HG02588 (cell line): Measurements from ENCODE around the gene ADAMTS2.

Experiments
- ATAC-seq: cut with Tn5 transposase; IDR thresholded peaks from one replicate; pipeline ENCODE4 v1.9.1; 2021; ENCODE audit warnings: mild to moderate bottlenecking, moderate library complexity; ENCODE audit not compliant: unreplicated experiment

ADAMTS2 gene

DNA sequence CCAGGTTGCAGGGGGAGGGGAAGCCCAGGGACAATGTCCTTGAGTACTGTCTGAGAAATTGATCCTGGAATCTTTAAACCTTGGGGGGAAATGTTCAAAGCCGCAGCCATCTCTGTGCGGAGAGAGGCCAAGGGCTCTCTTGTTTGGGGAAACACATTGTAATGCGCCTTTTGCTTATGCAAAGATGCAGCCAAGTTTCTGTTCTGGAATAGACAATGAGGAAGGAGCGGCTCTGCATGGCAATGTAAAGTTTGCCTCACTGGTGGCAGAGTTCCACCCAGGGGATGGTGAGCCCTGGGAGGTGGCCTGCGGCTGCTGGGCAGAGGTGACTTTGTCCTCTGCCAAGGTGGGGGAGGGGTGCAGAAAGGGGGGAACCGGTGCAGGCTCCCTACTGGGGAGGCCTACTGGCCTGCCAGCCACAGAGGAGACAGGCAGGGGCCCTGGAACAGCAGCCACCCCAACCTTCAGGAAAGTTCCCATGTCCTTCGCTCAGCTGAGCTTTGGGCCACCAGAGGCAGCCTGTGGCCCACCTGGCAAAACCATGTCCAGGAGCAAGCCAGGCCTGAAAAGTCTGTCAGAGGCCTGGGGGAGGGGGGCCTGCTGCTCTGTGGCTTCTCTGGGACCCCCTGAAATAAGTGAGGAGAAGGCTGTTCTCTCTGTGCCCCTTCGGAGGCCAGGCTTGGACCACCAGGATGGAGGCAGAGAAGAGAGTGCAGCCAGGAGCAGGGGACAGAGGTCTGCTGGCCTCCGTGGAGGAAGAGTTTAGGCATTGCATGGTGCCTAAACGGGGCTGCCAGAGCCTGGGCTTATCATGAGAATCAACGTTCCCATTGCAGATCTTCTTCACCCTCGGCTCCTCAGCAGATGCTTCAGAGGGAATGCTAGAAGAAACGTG, 157.3 kb downstream of the ADAMTS2 start:
- no peak for ATAC-seq

DNA sequence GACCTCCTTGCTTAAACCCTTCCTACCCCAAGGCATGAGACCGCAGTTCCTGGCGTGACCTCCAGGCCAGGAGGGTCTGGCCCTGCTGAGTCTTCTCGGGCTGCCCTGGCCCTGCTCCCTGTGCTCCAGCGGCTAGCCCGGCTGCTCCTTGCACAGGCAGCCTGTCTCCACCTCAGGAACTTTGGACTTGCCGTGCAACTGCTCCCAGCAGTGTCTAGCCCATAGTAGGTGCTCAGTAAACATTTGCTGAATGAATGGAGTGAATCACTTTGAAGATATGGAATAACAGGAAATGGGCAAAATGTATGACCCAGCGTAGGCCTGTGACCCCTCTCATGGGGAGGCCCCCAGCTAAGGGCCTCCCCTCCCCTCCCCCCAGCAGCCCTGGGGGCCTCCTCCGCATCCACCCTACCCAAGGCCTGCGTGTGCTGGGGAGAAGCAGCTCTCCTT, 158.0 kb downstream of the ADAMTS2 start:
- no peak for ATAC-seq

DNA sequence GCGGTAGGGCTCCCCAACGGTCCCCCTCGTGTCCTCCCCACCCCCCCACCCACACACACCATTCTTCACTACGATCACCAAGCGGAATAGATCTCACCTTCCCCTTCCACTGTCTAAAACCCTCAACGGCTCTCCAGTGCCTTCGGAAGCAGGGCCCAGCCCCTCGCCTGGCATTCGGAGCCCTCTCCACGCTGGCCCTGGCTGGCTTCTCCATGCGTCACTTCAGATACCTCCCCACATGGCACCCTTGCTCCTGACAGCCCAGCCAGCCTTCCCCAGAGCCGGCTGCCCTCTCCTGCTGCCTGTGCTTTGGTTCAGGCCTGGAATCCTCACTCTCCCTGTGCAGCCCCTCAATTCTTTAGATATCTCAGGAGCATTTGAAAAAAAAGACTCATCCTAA, 158.5 kb downstream of the ADAMTS2 start:
- no peak for ATAC-seq

DNA sequence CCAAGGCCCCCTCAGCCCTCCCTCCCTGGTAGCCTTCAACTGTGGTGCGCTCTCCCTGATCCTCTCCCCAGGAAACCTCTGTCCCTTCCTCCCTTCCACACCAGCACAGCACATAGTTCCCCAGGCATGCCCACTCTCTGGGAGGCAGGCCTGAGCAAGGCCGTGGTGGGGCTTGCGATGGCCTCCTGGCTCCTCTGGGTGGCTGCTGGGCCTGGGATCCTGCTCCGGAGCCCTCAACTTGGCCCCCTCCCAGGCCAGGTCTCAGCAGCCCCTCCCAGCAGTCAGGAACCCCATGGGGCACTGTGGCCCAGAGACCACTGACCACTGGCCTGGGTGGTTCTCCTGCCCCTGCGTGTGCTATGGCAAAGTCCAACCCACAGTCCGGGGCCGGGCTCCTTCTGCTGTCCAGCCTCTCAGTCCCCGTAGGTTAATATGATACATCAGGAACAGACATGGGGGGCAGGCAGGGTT, 159.3 kb downstream of the ADAMTS2 start:
- no peak for ATAC-seq

DNA sequence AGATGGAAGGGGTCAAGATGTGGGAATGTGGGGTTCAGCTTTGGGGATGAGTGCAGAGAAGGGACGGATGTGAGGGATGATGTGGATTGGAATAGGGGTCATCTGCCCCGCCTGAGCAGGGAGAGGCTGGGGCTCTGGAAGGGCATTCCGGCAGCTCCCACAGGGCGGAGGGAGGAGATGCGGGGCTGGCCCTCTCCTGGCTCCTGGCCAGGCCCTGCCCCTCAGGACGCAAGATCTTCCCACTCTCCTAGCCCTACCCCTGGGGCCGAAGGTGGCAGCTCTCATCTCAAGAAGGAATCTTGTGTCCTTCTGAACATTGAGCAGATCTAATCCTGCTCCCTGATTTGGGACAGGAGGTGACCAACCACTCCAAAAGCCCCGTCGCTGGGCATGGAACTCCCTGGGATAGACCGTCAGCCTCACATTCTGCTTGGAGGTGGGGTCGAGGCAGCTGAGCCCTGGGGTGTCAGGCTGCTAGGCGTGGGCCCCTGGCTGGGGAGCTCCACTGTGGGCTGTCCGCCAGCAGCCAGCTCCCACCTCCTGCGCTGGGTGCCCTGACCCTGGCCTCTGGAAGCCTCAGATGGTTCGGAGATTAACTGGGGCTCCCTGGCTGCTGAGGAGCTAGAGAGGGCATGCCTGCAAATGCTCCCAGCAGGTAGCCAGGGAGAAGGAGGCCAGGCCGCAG, 159.9 kb downstream of the ADAMTS2 start:
- ATAC-seq = no peak

DNA sequence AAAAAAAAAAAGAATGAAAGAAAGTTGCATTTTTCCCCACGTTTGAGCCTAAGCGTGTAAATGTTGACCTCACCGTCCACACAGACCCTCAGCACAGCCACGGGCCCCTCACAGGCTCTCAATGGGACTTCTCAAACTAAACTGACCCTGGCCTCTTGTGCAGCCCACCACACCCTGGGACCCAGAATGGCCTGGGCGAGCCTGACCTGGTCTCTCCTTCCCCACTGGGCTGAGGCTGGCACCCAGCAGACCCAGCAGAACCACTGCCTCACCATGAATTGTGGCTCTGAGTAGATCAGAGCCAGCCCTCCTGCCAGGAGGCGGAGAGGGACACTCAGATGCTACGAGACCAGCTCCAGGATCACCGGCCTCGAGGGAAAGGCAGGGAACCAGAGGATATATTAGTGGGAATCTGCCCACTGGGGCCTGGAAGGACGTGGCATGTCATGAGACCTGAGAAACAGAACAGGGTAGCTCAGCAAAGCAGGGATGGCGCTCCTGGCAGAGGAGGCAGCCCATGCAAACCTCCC, 160.7 kb downstream of the ADAMTS2 start:
- ATAC-seq = no peak

DNA sequence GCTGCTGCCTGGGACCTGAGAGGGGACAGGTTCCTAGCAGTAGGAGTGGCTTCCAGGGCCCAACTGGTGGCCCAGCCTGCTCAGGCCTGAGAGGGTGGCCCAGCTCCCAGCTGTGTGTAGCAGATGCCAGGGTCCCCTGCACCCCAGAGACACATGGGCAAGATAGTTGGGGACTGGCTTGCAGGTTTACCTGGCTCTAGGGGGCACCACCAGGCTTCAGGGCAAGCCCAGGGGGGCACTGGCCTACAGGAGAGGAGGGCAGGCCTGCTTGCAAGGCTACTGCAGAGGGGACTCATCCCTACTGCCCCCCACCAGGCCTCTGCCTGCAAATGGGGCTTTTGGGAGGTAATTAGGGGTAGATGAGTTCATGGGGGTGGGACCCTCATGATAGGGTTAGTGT, 161.8 kb downstream of the ADAMTS2 start:
- no peak for ATAC-seq

DNA sequence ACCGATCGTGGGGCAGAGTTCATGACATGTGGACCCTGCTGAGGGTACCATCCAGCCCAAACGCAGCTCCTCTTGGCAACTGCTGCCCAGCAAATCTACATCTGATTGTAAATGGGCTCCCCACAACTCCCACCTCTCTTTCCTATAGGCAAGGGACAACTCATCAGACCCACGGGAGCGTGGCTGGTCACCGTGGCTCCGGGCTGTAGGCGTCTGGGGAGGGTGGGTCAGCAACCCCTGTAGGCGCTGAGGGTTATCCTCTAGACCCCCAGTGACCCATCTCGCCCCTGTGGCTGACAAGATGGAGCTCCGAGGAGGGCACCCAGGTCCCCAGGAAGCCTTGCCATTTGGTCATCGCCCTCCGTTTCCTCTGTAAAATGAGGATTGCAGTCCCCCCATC, 162.7 kb downstream of the ADAMTS2 start:
- ATAC-seq = no peak

DNA sequence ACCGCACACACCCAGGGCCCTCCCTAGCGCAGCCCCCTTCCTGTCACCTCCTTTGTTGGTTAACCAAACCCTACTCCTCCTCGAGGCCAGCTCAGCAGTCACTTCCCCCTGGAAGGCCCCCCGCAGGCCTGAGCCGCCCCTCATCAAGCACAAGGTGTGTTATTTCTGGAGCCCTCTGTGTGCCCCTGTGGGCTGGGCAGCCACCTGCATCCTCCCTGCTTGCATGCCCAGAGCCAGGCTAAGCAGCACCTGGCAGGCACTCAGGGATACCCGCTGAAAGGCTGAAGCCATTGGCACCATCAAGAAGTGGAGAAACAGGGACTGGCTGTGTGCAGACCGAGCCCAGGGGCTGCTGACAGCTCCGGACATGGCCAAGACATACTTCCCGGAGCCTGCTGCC, 163.3 kb downstream of the ADAMTS2 start:
- ATAC-seq = no peak

DNA sequence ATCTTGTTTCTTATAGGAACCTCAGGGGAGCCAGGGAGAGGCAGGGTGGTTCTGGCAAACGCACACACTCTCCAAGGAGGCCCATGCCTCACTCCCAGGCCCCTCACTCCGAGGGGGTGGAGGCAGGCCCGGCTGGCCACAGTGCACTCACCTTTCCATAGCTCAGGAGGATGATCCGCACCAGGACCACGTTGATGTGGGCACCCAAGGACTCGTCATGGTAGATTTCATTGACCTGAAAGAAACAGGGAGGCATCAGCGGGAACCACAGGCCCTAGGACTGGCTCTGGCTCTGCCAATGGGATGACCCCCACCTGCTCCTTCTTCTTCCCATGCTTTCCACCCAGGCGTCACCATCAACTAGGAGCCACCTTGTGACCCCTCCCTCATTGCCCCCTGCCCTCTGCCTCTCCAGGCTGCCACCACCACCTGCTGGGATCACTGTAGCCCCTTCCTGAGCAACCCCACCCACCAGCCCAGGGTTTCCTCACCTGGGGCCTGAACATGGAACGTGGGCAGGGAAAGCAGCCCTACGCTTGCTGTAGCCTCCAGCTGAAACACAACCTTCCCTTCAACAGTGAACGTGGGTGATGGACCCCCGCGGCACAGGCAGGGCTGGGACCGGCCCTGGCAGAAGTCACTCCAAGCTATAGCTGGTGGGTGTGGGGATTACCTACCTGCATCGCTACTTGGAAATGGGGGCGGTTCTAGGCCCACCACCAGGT, 164.2 kb downstream of the ADAMTS2 start:
- ATAC-seq = no peak

DNA sequence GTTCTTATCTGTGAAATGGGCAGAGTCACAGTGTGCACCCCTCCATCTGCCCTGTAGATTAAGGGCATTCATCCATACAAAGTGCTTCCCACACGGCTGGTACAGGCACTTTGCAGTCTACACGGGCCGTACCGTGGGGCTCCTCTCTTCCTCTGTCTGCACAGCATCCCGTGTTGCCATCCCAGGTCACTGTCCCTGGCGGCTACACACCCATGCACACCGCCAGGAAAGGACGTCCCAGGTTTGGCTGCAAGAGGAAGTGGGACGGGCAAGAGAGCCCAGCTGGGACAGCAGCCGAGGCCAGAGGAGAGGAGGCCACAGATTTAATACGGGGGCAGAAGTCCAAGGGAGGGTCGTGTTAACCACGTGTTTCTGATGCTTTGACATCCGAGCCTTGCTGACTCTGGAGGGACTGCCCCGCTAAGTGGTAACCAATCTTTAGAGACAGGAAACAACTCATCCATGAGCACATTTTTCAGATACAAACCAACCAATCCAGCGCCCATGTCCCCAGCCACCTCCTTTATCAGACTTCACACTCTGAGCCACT, 165.1 kb downstream of the ADAMTS2 start:
- no peak for ATAC-seq

DNA sequence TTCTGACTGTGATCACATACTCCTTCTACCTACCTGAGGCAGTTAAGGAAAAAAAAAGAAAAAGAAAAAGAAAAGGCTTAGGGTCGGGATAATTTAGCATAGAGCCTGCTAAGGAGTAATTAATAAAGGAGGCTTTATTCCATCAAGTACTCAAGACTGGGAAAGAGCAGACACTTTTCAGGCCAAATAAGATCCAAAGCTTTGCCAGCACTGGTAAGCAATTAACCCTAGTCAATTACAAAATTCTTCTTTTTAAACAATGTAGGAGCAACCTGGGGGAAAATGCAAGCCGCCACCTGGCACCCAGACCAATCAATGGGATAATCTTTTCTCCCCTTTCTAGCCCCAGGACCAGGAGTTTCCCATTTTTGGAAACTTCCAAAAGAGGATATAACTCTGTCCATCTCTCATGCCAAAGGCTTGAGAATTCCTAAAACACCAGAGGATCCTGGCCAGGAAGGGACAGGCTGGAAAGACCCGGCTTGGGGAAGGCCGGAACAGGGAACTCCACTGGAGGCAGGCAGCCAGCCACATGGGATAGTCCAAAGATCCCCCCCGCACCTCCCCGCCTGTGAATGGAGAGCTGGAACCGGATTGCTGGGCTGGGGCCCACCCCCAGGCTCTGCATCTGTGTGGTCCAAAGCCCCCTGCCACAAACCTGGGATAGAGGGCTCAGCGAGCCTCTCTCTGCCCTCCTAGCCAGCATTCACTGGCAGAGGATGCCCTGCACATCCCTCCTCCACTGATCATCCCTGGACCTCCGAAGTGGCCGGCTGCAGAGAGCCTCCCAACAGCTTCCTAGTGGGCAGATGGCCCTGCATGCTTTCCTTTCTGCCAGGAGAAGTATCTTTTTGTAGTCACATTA, 167.3 kb downstream of the ADAMTS2 start:
- no peak for ATAC-seq

DNA sequence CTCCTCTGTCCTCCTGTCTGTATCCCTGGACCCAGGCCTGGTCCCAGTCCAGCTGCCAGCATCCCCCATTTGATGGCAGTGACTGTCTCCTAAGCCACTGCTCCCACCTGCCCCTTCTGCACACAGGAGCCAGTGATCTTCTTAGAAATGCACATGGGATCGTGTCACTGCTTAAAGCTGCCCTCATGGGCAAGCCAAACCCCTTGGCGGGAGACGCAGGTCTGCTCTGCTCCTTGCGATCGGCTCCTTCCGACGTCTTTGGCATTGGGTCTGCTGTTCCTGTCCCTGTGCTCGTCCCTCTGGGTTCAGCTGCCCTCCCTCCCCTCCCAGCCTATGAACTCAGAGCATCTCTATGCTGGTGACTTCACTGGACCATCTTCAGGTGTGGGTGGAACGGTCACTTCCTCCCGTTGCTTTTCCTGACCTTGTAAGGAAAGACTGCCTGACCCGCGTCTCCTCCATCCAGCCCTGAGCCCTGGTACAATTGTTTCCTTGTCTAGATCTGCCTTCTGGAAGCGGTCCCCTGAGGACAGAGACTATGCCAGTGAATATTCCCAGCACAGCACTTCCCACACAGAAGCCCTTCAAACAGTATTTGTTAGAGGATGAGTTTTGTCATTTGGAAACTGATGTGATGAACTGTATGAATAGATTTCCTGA, 168.6 kb downstream of the ADAMTS2 start:
- ATAC-seq = no peak

DNA sequence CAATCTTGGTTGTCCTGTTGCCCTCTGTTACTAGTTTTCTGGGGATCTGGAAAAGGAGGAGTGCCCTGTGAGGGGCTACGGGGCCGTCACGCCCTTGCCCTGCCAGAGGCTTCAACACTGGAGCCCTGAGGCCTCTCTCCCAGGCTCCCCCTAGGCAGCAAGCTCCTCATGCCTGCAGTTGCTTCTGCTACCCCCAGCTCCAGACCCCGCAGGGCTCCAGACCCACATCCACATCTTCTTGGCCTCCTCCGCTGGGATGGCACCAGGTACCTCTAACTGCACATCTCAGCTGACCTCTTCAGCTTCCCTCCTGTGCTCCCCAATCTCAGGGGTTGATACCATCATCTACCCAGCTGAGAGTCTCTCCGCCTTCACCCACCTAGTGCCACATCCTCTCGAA, 169.1 kb downstream of the ADAMTS2 start:
- ATAC-seq = no peak

DNA sequence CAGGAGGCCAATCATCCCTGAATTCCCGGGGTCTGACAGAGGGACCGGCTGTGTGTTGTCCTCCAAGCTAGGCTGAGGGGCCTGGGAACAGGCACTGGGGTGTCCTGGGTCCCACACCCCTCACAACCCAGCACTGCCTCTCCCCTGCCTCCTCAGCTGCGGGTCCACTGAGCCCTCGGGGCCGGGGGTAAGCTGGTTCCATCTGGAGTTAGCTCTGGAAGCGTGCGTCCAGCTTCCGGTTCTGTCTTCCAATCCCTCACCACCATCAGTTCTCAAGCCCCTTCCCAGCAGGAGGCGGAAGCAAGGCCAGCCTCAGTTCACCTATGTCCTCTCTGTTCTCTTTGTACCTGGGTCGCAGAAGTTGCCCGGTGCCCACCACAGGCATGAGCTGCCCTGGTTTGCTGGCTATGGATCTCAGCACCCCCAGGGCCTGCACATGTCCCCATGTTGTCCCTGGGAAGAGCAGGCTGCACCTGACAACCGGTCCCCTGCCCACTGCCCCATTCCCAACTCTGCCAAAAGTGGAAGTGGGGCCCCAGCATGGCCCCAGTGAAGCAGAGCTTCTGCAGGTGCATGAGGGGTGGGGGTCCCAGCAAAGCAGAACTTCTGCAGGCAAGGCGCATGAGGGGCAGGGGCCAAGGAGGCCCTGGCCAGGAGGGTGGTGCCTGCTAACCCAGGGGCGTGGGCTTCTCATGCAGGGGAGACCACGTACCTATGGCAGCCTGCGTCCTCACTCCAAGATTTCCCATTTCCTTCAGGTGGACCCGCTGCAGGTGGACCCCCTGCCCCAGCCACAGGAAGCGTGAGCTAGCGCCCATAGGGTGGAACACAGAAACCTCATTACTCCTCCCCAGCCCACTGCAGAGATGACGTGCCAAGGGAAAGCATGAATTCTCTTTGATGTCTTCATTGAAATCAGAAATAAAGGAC, 173.2 kb downstream of the ADAMTS2 start:
- ATAC-seq = no peak

DNA sequence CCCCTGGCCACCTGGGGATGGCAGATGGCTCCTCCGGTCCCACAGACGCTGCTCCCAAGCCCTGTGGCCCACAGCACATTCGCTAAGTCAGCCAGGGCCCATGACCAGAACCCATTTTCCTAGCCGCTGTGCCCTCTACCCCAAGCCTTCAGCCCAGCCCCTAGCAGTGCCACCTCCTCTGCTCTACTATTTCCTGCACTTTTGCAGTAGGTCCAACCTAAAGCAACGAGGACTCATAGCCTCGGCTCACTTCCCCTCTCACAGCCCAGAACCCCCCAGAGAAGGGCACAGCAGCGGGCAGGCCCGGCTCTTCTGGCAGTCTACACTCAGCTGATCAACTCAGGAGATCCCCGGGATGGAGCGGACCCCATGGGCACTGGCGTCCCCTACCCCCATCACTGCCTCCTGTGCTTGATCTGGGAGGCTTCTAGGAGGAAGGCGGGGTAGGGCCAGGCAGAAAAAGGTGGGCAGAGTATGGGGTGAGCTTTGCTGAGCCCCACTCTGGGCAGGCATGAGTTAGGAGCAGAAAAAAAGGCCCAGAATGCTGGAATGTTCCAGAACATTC, 173.9 kb downstream of the ADAMTS2 start:
- no peak for ATAC-seq

DNA sequence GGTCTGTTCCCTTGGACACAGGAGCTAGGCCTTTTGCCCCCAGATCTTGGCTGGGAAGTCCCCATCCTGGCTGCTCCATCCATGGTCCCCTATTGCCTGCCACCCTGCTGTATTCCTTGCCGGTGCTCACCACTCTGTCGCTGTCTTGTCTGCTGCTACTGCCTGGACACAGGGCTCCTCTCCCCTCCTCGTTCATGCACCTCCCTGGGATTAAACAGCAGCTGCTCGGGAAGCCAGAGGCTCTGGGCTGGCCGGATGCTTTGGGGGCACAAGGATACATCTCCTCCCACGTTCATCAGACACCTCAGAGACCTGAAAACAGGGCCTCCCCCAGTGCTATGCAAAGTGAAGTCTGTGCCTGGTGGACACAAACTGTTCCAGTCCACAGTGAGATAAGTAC, 174.7 kb downstream of the ADAMTS2 start:
- ATAC-seq = no peak

DNA sequence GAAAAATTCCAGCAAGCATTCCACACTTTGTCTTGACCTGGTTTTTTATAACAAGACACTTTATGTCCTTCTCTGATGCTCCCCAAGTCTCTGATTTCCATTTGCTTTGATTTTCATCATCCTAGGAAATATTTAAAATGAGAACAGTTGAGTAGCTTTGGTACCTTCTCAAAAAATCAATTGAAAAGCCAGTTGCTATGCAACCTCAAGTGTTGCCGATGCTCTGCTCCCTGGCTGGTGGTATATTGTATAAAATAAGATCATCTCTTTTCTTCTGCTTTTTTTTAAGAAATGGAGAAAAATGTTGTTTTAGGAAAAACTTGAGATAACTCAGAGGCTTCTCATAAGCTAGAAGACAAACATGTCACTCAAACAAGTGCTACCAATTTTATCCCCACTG, 175.4 kb downstream of the ADAMTS2 start:
- no peak for ATAC-seq
